Nephron progenitor cell (in vitro differentiated cells): ENCODE data around the gene DBT.
A peak's percentile ranks its signal among the peaks of the same experiment; 100 is the strongest.

Source experiments
- DNase-seq: peaks from one replicate; pipeline ENCODE4 v3.0.0; 2021
- H3K27ac Mint-ChIP-seq: 2 replicates; pipeline ENCODE4 v1.8.0; 2021; ENCODE audit warnings: mild to moderate bottlenecking, moderate library complexity, mixed read lengths
- H3K27me3 Mint-ChIP-seq: 2 replicates; pipeline ENCODE4 v1.8.0; 2021; ENCODE audit warnings: mild to moderate bottlenecking, low read depth, mixed read lengths; ENCODE audit not compliant: poor library complexity
- H3K36me3 Mint-ChIP-seq: 2 replicates; pipeline ENCODE4 v1.8.0; 2021; ENCODE audit warnings: low read depth, mixed read lengths
- H3K4me1 Mint-ChIP-seq: 2 replicates; pipeline ENCODE4 v1.8.0; 2021; ENCODE audit warnings: mixed read lengths
- H3K4me3 Mint-ChIP-seq: 2 replicates; pipeline ENCODE4 v1.8.0; 2021; ENCODE audit warnings: mild to moderate bottlenecking, moderate library complexity, mixed read lengths
- H3K9me3 Mint-ChIP-seq: 2 replicates; pipeline ENCODE4 v1.8.0; 2021; ENCODE audit warnings: mild to moderate bottlenecking, moderate library complexity, mixed read lengths
- CTCF ChIP-seq: fragments of 200-600 bp; sonication (generic); IDR thresholded peaks from 2 replicates; pipeline ENCODE4 v1.5.0; 2021; ENCODE audit warnings: antibody characterized with exemption

The DBT gene

GRCh38 chr1:100231721-100232120, 17.9 kb downstream of the DBT start:
- no peaks in the 10 kb centered on the region for H3K9me3 Mint-ChIP-seq
- H3K27ac Mint-ChIP-seq, result no peak overlapping the region
- no peaks in the 10 kb centered on the region for H3K4me1 Mint-ChIP-seq
- no peak overlapping the region for H3K4me3 Mint-ChIP-seq
- no peak for DNase-seq
- no peak for TF ChIP-seq CTCF
- H3K27me3 Mint-ChIP-seq, result no peaks in the 10 kb centered on the region
- peaks cover 46% of the 10 kb centered on the region for H3K36me3 Mint-ChIP-seq

- TF ChIP-seq CTCF, result no peak
- Mint-ChIP-seq H3K27me3 (no peaks in the 10 kb centered on the region), H3K27ac (no peak overlapping the region), H3K4me3 (no peak overlapping the region), H3K4me1 (no peaks in the 10 kb centered on the region), H3K36me3 (peaks cover 44% of the 10 kb centered on the region), H3K9me3 (no peaks in the 10 kb centered on the region)
- DNase-seq, result no peak
These were observed 18.9 kb downstream of the DBT start for GRCh38 chr1:100230765-100231164.

- no peak for DNase-seq
- no peaks in the 10 kb centered on the region for H3K9me3 Mint-ChIP-seq
- TF ChIP-seq CTCF, result no peak
- H3K27ac Mint-ChIP-seq, result peak overlapping the region; percentile 41
- no peaks in the 10 kb centered on the region for H3K27me3 Mint-ChIP-seq
- H3K36me3 Mint-ChIP-seq, result peaks cover 47% of the 10 kb centered on the region
- no peaks in the 10 kb centered on the region for H3K4me1 Mint-ChIP-seq
- no peak overlapping the region for H3K4me3 Mint-ChIP-seq
These were observed 19.8 kb downstream of the DBT start for GRCh38 chr1:100229681-100230443.

- no peak for TF ChIP-seq CTCF
- no peak overlapping the region for H3K4me3 Mint-ChIP-seq
- no peaks in the 10 kb centered on the region for H3K9me3 Mint-ChIP-seq
- no peak for DNase-seq
- H3K27ac Mint-ChIP-seq, result no peak overlapping the region
- no peaks in the 10 kb centered on the region for H3K4me1 Mint-ChIP-seq
- no peaks in the 10 kb centered on the region for H3K27me3 Mint-ChIP-seq
- peaks cover 9% of the 10 kb centered on the region for H3K36me3 Mint-ChIP-seq
These were observed 27.2 kb downstream of the DBT start for GRCh38 chr1:100222428-100222827.

- Mint-ChIP-seq H3K9me3 (no peaks in the 10 kb centered on the region), H3K4me1 (no peaks in the 10 kb centered on the region), H3K36me3 (peaks cover 16% of the 10 kb centered on the region), H3K27me3 (no peaks in the 10 kb centered on the region), H3K27ac (peak overlapping the region; percentile 73), H3K4me3 (no peak overlapping the region)
- no peak for DNase-seq
- no peak for TF ChIP-seq CTCF
These were observed 29.8 kb downstream of the DBT start for GRCh38 chr1:100219883-100220282.

GRCh38 chr1:100219457-100219856, 30.2 kb downstream of the DBT start:
- H3K36me3 Mint-ChIP-seq, result peaks cover 18% of the 10 kb centered on the region
- TF ChIP-seq CTCF, result no peak
- H3K27me3 Mint-ChIP-seq, result no peaks in the 10 kb centered on the region
- DNase-seq, result no peak
- H3K27ac Mint-ChIP-seq, result peak overlapping the region; percentile 73
- no peaks in the 10 kb centered on the region for H3K4me1 Mint-ChIP-seq
- H3K4me3 Mint-ChIP-seq, result no peak overlapping the region
- no peaks in the 10 kb centered on the region for H3K9me3 Mint-ChIP-seq
